ENCODE data around the gene RTN4RL2.

DNA sequence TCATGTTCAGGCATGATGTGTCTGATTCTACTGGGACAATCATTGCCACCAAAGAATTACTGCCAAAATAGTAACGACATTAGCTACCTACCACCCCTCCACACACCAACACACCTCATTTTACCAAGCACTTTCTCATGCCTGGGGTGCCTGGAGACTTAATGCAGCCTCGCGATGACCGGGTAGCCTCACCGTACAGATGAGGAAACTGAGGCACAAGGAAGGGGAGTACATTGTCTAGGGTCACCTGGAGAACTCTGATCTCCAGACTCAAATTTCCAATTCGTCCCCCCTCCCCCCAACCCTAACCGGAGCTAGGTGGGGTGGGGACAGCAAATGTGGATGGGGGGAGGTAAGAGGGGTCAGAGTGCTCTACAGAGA, 2.7 kb upstream of the RTN4RL2 start:
- TF ChIP-seq TAF1 (IDR thresholded peaks at IDR 0.05; ENCODE audit: low read depth) (no peak), EP300 (conservative IDR thresholded peaks at IDR 0.05; ENCODE audit: poor library complexity, severe bottlenecking) (no peak)
- TF ChIP-seq, protein P1, sequence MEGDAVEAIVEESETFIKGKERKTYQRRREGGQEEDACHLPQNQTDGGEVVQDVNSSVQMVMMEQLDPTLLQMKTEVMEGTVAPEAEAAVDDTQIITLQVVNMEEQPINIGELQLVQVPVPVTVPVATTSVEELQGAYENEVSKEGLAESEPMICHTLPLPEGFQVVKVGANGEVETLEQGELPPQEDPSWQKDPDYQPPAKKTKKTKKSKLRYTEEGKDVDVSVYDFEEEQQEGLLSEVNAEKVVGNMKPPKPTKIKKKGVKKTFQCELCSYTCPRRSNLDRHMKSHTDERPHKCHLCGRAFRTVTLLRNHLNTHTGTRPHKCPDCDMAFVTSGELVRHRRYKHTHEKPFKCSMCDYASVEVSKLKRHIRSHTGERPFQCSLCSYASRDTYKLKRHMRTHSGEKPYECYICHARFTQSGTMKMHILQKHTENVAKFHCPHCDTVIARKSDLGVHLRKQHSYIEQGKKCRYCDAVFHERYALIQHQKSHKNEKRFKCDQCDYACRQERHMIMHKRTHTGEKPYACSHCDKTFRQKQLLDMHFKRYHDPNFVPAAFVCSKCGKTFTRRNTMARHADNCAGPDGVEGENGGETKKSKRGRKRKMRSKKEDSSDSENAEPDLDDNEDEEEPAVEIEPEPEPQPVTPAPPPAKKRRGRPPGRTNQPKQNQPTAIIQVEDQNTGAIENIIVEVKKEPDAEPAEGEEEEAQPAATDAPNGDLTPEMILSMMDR (IDR thresholded peaks at IDR 0.05; ENCODE audit: poor library complexity, severe bottlenecking), result no peak
